Keratinocyte (primary cell): Measurements from ENCODE around the gene CXCL14. TPM values are rescaled to one million over a fixed set of nuclear protein-coding genes. Genes with fewer than 3 reads are reported as not detected.

Experiments used
- DNase-seq: peaks from one replicate; pipeline ENCODE4 v3.0.0-alpha.2; 2011; ENCODE audit warnings: low read depth, missing footprints, low spot score
- FAIRE-seq: peaks from 2 replicates; lab custom pipeline; 2011; peaks lifted over from hg19 to GRCh38; lab: Jason Lieb, UNC
- H2AFZ ChIP-seq: 2 replicates; pipeline ENCODE4 v1.6.0; 2012; ENCODE audit warnings: low read length, control low read depth, inconsistent platforms; ENCODE audit not compliant: control insufficient read depth
- H3K27ac ChIP-seq: 2 replicates; pipeline ENCODE4 v1.5.1; 2011; ENCODE audit warnings: low read length; ENCODE audit not compliant: control insufficient read depth, insufficient read depth
- H3K27me3 ChIP-seq: 3 replicates; pipeline ENCODE4 v1.6.0; 2011; ENCODE audit warnings: low read length; ENCODE audit not compliant: control insufficient read depth, insufficient read depth; ENCODE audit errors: extremely low read depth
- H3K36me3 ChIP-seq, 2 experiments: 2 replicates in 1 of 2; 3 replicates in 1 of 2; pipeline ENCODE4 v1.5.1; 2011; ENCODE audit warnings: low read length in 2 of 2, mild to moderate bottlenecking in 1 of 2; ENCODE audit not compliant: control insufficient read depth in 2 of 2, insufficient read depth in 2 of 2; ENCODE audit errors: extremely low read depth in 1 of 2
- H3K4me1 ChIP-seq: 3 replicates; pipeline ENCODE4 v1.5.1; 2011; ENCODE audit warnings: low read length; ENCODE audit not compliant: control insufficient read depth, insufficient read depth; ENCODE audit errors: extremely low read depth
- H3K4me2 ChIP-seq: 3 replicates; pipeline ENCODE4 v1.6.0; 2011; ENCODE audit warnings: low read depth, low read length; ENCODE audit not compliant: control insufficient read depth, insufficient read depth; ENCODE audit errors: extremely low read depth
- H3K4me3 ChIP-seq, 3 experiments: fragments of 200-600 bp in 1 of 3; sonication (generic) in 1 of 3; 2 replicates in 2 of 3; 3 replicates in 1 of 3; pipeline ENCODE4 v1.5.1; 2011 to 2016; ENCODE audit warnings: low read length in 3 of 3, mild to moderate bottlenecking in 3 of 3, control low read depth in 2 of 3, inconsistent platforms in 1 of 3, low read depth in 1 of 3, mixed read lengths in 1 of 3, mixed run types in 1 of 3, moderate library complexity in 1 of 3; ENCODE audit not compliant: control insufficient read depth in 2 of 3, insufficient read depth in 2 of 3; ENCODE audit errors: extremely low read depth in 1 of 3
- H3K79me2 ChIP-seq: 2 replicates; pipeline ENCODE4 v1.6.0; 2012; ENCODE audit warnings: low read length; ENCODE audit not compliant: control insufficient read depth, insufficient read depth
- H3K9ac ChIP-seq: 3 replicates; pipeline ENCODE4 v1.6.0; 2011; ENCODE audit warnings: low read length; ENCODE audit not compliant: control insufficient read depth, insufficient read depth; ENCODE audit errors: extremely low read depth
- H3K9me1 ChIP-seq: 3 replicates; pipeline ENCODE4 v1.6.0; 2011; ENCODE audit warnings: low read length; ENCODE audit not compliant: control insufficient read depth, insufficient read depth; ENCODE audit errors: extremely low read depth
- H3K9me3 ChIP-seq: 2 replicates; pipeline ENCODE4 v1.5.1; 2012; ENCODE audit warnings: low read depth, low read length; ENCODE audit not compliant: control insufficient read depth
- H4K20me1 ChIP-seq: 3 replicates; pipeline ENCODE4 v1.6.0; 2011; ENCODE audit warnings: low read length; ENCODE audit not compliant: control insufficient read depth, insufficient read depth; ENCODE audit errors: extremely low read depth
- EZH2 ChIP-seq: IDR thresholded peaks from one replicate; pipeline ENCODE4 v1.6.1; 2012; ENCODE audit warnings: inconsistent platforms, mild to moderate bottlenecking, low read length, moderate library complexity
- dilution Hi-C: fragments of 300-500 bp; cut with MboI; formaldehyde crosslinking; loops from one replicate; pipeline ENCODE4 v1.7.0; 2020; ENCODE audit warnings: low sequenced_read_pairs; ENCODE audit not compliant: extremely low pct_ligation_motif_present
- polyA plus RNA-seq, 5 experiments: library from polyadenylated mRNA; depleted of rRNA in 3 of 5; stranded (reverse) in 3 of 5; stranded (forward) in 1 of 5; unstranded in 1 of 5; fragments of >200 nt; gene quantifications; 1 replicate in 1 of 5; 2 replicates in 3 of 5; 3 replicates in 1 of 5; pipeline versions ENCODE4 v1.2.1 to v1.2.3, GENCODE V29; 2011 to 2012; ENCODE audit warnings: missing spikeins in 2 of 5, low read depth in 1 of 5, low replicate concordance in 1 of 5
- TF ChIP-seq, protein P1 (sequence below), 3 experiments: IDR thresholded peaks in 1 of 3; conservative IDR thresholded peaks in 1 of 3; optimal IDR thresholded peaks in 1 of 3; 2 replicates in 2 of 3; 3 replicates in 1 of 3; pipeline versions ENCODE3 to v1.5.1; 2011; ENCODE audit warnings: low read length in 3 of 3, mild to moderate bottlenecking in 3 of 3, moderate library complexity in 2 of 3, control low read depth in 1 of 3, inconsistent platforms in 1 of 3; ENCODE audit not compliant: insufficient read depth in 2 of 3; ENCODE audit errors: extremely low read depth in 1 of 3

CXCL14 gene
- polyA plus RNA-seq, 1 donor (not counting 4 experiments of a cell fraction or from before 2014, with no cell fraction given), result 124 TPM

DNA sequence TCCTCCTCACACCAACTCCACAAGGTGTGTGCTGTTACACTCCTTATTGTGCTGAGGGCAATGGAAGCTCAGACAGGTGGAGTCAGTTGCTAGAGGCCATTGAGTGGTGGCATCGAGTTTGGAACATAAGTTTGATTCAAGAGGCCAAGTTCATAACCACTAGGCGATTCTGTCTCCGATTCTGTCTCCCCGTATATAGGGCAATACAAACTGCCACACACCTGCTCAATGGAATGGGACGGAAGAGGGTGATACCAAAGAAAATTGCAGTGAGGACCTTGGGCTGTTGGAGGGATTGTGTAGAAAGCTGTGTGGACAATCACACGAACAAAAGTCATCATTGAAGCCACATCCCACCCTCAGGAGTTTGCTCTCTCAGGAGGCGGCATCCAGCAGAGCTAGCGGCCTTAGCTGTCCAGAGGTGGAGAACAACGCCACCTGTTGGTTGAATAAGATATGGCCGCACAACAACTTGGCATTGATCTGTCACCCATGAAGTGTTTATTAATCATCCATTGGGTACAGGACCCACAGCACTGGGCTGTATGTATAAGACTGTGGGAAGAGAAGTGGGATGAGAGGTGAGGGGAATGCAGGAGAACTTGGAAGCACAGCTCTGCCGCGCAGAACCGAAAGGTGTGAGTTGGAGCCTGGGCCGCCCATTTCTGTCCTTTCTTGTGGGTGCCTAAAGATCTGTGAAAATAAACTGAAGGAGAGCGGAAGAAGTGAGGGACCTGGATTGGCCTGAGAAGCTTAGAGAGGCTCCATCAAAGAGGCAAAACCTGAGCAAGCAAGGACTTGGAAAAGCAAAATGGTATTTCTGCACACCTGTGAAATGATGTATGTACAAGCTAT, 27.0 kb downstream of the CXCL14 start:
- no peak overlapping the region for H3K9ac ChIP-seq
- H3K27ac ChIP-seq, result no peak overlapping the region
- dilution Hi-C loops, result loop anchor here (5.0 to 10.0 kb wide), 2 partner anchors 90 to 283 kb away; partner anchors contain the start of gene SLC25A48
- H3K4me2 ChIP-seq, result no peak overlapping the region
- H3K36me3 ChIP-seq, result no peaks in the 10 kb centered on the region
- FAIRE-seq (peak; percentile 95), DNase-seq (no peak)
- no peaks in the 10 kb centered on the region for H3K79me2 ChIP-seq
- H3K4me3 ChIP-seq, result no peak overlapping the region
- H2AFZ ChIP-seq, result no peak overlapping the region
- H3K27me3 ChIP-seq, result peaks cover 24% of the 10 kb centered on the region
- H3K9me3 ChIP-seq, result no peaks in the 10 kb centered on the region
- H4K20me1 ChIP-seq, result no peaks in the 10 kb centered on the region
- peaks cover 4% of the 10 kb centered on the region for H3K4me1 ChIP-seq
- TF ChIP-seq EZH2, result no peak
- TF ChIP-seq, protein P1, sequence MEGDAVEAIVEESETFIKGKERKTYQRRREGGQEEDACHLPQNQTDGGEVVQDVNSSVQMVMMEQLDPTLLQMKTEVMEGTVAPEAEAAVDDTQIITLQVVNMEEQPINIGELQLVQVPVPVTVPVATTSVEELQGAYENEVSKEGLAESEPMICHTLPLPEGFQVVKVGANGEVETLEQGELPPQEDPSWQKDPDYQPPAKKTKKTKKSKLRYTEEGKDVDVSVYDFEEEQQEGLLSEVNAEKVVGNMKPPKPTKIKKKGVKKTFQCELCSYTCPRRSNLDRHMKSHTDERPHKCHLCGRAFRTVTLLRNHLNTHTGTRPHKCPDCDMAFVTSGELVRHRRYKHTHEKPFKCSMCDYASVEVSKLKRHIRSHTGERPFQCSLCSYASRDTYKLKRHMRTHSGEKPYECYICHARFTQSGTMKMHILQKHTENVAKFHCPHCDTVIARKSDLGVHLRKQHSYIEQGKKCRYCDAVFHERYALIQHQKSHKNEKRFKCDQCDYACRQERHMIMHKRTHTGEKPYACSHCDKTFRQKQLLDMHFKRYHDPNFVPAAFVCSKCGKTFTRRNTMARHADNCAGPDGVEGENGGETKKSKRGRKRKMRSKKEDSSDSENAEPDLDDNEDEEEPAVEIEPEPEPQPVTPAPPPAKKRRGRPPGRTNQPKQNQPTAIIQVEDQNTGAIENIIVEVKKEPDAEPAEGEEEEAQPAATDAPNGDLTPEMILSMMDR (optimal IDR thresholded peaks at IDR 0.05 in 1 of 3, IDR thresholded peaks at IDR 0.05 in 1 of 3, conservative IDR thresholded peaks at IDR 0.05 in 1 of 3; ENCODE audit: extremely low read depth in 1 of 3, insufficient read depth in 2 of 3, low read length in 3 of 3), result peak; percentile 85 to 95 (median 93)
- H3K9me1 ChIP-seq, result no peaks in the 10 kb centered on the region

DNA sequence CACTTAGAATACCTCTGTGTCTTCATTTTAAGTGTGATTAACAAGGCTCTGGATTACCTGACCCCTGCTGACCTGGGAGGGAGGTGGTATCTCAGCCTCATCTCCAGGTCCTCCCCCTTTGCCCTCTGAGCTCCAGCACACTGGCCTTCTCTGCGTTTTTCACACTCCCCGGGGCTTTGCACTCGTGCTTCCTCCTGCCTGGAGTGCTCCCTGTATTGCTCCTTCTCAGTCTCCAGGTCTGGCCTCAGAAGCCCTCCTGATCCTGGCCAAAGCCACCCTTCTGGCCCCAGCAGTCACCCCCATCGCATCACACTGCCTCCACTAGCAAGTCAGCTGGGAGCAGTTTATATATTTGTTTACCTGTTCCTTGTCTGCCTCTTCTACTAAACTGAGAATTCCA, 29.4 kb downstream of the CXCL14 start:
- Histone ChIP-seq H3K27ac (no peak overlapping the region), H3K4me1 (peaks cover 4% of the 10 kb centered on the region), H3K9me3 (no peaks in the 10 kb centered on the region), H4K20me1 (no peaks in the 10 kb centered on the region), H3K4me3 (no peak overlapping the region), H3K27me3 (peaks cover 38% of the 10 kb centered on the region), H3K4me2 (no peak overlapping the region), H3K36me3 (no peaks in the 10 kb centered on the region), H3K9me1 (no peaks in the 10 kb centered on the region), H3K9ac (no peak overlapping the region), H3K79me2 (no peaks in the 10 kb centered on the region), H2AFZ (no peak overlapping the region)
- no peak for TF ChIP-seq EZH2
- TF ChIP-seq, protein P1 (optimal IDR thresholded peaks at IDR 0.05 in 1 of 3, IDR thresholded peaks at IDR 0.05 in 1 of 3, conservative IDR thresholded peaks at IDR 0.05 in 1 of 3; ENCODE audit: extremely low read depth in 1 of 3, insufficient read depth in 2 of 3, low read length in 3 of 3), result no peak
- dilution Hi-C loops, result no loop called here
- FAIRE-seq (no peak), DNase-seq (no peak)
